K562 (cell line): Measurements from ENCODE around the gene HEXIM2. TPM values are rescaled to one million over a fixed set of nuclear protein-coding genes. Genes with fewer than 3 reads are reported as not detected.

Source experiments
- ATAC-seq: fragments of 200-7000 bp; cut with Tn5 transposase; 3 replicates; pipeline ENCODE4 v1.9.1; 2020; ENCODE audit warnings: moderate library complexity
- BruUV-seq: library from RNA; stranded (reverse); fragments of 400-500 nt; replicated peaks from 2 replicates; lab custom pipeline; 2021; lab: Mats Ljungman, UMichigan
- CTCF ChIA-PET: fragments of 300-600 bp; formaldehyde crosslinking; extraction: SDS; loops from one replicate; lab custom pipeline; 2021; ENCODE audit warnings: low intra/inter-chr PET ratio; lab: Yijun Ruan, JAX
- POLR2A ChIA-PET: fragments of 300-600, 350-650 bp; sonication (Branson Sonifier 250); formaldehyde crosslinking; extraction: SDS; loops from one replicate; lab custom pipeline; 2021; ENCODE audit warnings: antibody characterized with exemption, inconsistent platforms; lab: Yijun Ruan, JAX
- DNase-seq, 4 experiments: peaks; one replicate each; pipeline versions ENCODE4 v3.0.0 to v3.0.0-alpha.2; 2011 to 2018; ENCODE audit warnings: low spot score in 3 of 4, mixed read lengths in 3 of 4; ENCODE audit errors: extremely low read depth in 1 of 4
- FAIRE-seq: peaks from 2 replicates; lab custom pipeline; 2011; peaks lifted over from hg19 to GRCh38; lab: Jason Lieb, UNC
- H2AFZ ChIP-seq: 2 replicates; pipeline ENCODE4 v1.6.0; 2011; ENCODE audit warnings: low read depth, low read length, control low read depth, inconsistent platforms
- H3K27ac ChIP-seq: fragments of 200-600 bp; 3 replicates; pipeline ENCODE4 v1.8.0; 2011; ENCODE audit warnings: low read depth, mild to moderate bottlenecking, control low read depth, inconsistent platforms, low read length, moderate library complexity, mixed read lengths; ENCODE audit errors: extremely low read depth
- H3K27me3 ChIP-seq, 2 experiments: fragments of 300-600 bp in 1 of 2; 2 replicates in 1 of 2; 3 replicates in 1 of 2; pipeline versions ENCODE4 v1.6.0 to v1.8.0; 2011; ENCODE audit warnings: inconsistent platforms in 2 of 2, low read length in 2 of 2, mild to moderate bottlenecking in 1 of 2, mixed read lengths in 1 of 2, moderate library complexity in 1 of 2; ENCODE audit not compliant: control insufficient read depth in 2 of 2, insufficient read depth in 2 of 2
- H3K36me3 ChIP-seq: fragments of 300-600 bp; 3 replicates; pipeline ENCODE4 v1.8.0; 2011; ENCODE audit warnings: mild to moderate bottlenecking, low read length, inconsistent platforms; ENCODE audit not compliant: control insufficient read depth, insufficient read depth
- H3K4me1 ChIP-seq, 2 experiments: fragments of 200-600 bp in 1 of 2; replicated peaks in 1 of 2; 2 replicates in 1 of 2; 3 replicates in 1 of 2; pipeline versions ENCODE4 v1.5.1 to v1.8.0; 2011; ENCODE audit warnings: inconsistent platforms in 2 of 2, low read length in 2 of 2, mild to moderate bottlenecking in 1 of 2, mixed read lengths in 1 of 2, moderate library complexity in 1 of 2; ENCODE audit not compliant: control insufficient read depth in 2 of 2, insufficient read depth in 2 of 2
- H3K4me2 ChIP-seq: 2 replicates; pipeline ENCODE4 v1.6.1; 2011; ENCODE audit warnings: low read length, control low read depth, inconsistent platforms, mixed read lengths; ENCODE audit not compliant: insufficient read depth
- H3K4me3 ChIP-seq: fragments of 200-600 bp; sonication (generic), shearing (Covaris generic); 2 replicates; pipeline ENCODE4 v1.5.1; 2016; ENCODE audit warnings: control low read depth, inconsistent platforms
- H3K79me2 ChIP-seq: fragments of 200-600 bp; 3 replicates; pipeline ENCODE4 v1.8.0; 2011; ENCODE audit warnings: low read length, inconsistent platforms; ENCODE audit not compliant: control insufficient read depth, insufficient read depth
- H3K9ac ChIP-seq, 2 experiments: 2 replicates each; pipeline versions ENCODE4 v1.6.0 to v1.6.1; 2011; ENCODE audit warnings: low read depth in 2 of 2, low read length in 2 of 2, control low read depth in 1 of 2, inconsistent platforms in 1 of 2, mild to moderate bottlenecking in 1 of 2, mixed read lengths in 1 of 2; ENCODE audit not compliant: insufficient read depth in 1 of 2
- H3K9me1 ChIP-seq: one replicate; pipeline ENCODE4 v1.6.0; 2011; ENCODE audit warnings: inconsistent platforms, mild to moderate bottlenecking, low read length, moderate library complexity; ENCODE audit not compliant: control insufficient read depth, insufficient read depth
- H3K9me3 ChIP-seq: replicated peaks from 2 replicates; pipeline ENCODE4 v1.5.1; 2011; ENCODE audit warnings: low read depth, low read length, inconsistent platforms; ENCODE audit not compliant: control insufficient read depth, insufficient read depth
- H4K20me1 ChIP-seq: replicated peaks from 2 replicates; pipeline ENCODE4 v1.6.1; 2011; ENCODE audit warnings: low read length, inconsistent platforms, mixed read lengths; ENCODE audit not compliant: control insufficient read depth, insufficient read depth
- ARHGAP35 ChIP-seq: fragments of 450-650 bp; IDR thresholded peaks from 2 replicates; pipeline ENCODE4 v1.6.1; 2018; ENCODE audit not compliant: partially characterized antibody
- CC2D1A ChIP-seq: fragments of 450-650 bp; IDR thresholded peaks from 2 replicates; pipeline ENCODE4 v1.6.1; 2017; ENCODE audit warnings: mild to moderate bottlenecking
- NCOA6 ChIP-seq: fragments of 450-650 bp; IDR thresholded peaks from 2 replicates; pipeline ENCODE4 v1.6.1; 2017; ENCODE audit warnings: mild to moderate bottlenecking
- NFATC3 ChIP-seq: fragments of 450-650 bp; IDR thresholded peaks from 2 replicates; pipeline ENCODE4 v1.6.1; 2017; ENCODE audit warnings: mild to moderate bottlenecking
- PPARD ChIP-seq: fragments of 250-450 bp; sonication (Bioruptor Pico); IDR thresholded peaks from 2 replicates; pipeline ENCODE4 v1.8.0; 2022; ENCODE audit warnings: inconsistent platforms, mild to moderate bottlenecking, moderate library complexity
- RBM39 ChIP-seq: fragments of 200-400 bp; formaldehyde crosslinking; optimal IDR thresholded peaks from 2 replicates; pipeline ENCODE3; 2018; ENCODE audit warnings: low read depth, low read length
- SMARCC2 ChIP-seq: fragments of 450-650 bp; IDR thresholded peaks from 2 replicates; pipeline ENCODE4 v1.6.1; 2017; ENCODE audit warnings: antibody characterized with exemption, moderate library complexity, mild to moderate bottlenecking, low read depth
- SUPT5H ChIP-seq: fragments of 450-650 bp; IDR thresholded peaks from 2 replicates; pipeline ENCODE4 v1.6.1; 2016
- ZBTB1 ChIP-seq: sonication (generic); formaldehyde crosslinking; IDR thresholded peaks from 2 replicates; pipeline ENCODE4 v1.8.1; 2023; ENCODE audit warnings: missing genetic modification reagents, low read depth, mild to moderate bottlenecking, borderline replicate concordance
- ZNF717 ChIP-seq: fragments of 250-450 bp; sonication (Bioruptor Pico); IDR thresholded peaks from 2 replicates; pipeline ENCODE4 v1.5.0; 2021
- WGBS: fragments of 100-300 bp; shearing (Covaris generic); methylation state at CpG from one replicate; pipeline ENCODE4 v1.1.6; 2016; ENCODE audit warnings: low coverage, mixed read lengths; ENCODE audit not compliant: insufficient coverage; ENCODE audit errors: missing lambda C conversion rate; 5-methylcytosine and 5-hydroxymethylcytosine counted together
- in situ Hi-C: fragments of 300-500 bp; cut with MboI; formaldehyde crosslinking; loops from 4 replicates; pipeline ENCODE4 v1.15.0; 2018; ENCODE audit warnings: inconsistent platforms, mixed read lengths
- intact Hi-C: fragments of 100-400 bp; cut with micrococcal nuclease; formaldehyde crosslinking; loops from 2 replicates; pipeline ENCODE4 v1.14.2; 2022
- polyA plus RNA-seq, 8 experiments: library from polyadenylated mRNA; depleted of rRNA in 4 of 8; stranded (reverse) in 5 of 8; unstranded in 3 of 8; fragments of >200 nt; fragmentation: Nextera tagmentation in 2 of 8; fragmentation: Illumina TruSeq in 1 of 8; extraction: Ambion mirVana in 2 of 8; extraction: Trizol in 1 of 8; gene quantifications; 2 replicates each; pipeline versions ENCODE4 v1.2.1 to v1.2.3, GENCODE V29; 2011 to 2014; ENCODE audit warnings: inconsistent platforms in 1 of 8, missing spikeins in 1 of 8
- total RNA-seq, 7 experiments: library from RNA; depleted of rRNA in 6 of 7; stranded (reverse); fragments of >200 nt in 6 of 7; fragmentation: Illumina TruSeq in 2 of 7; extraction: Trizol in 2 of 7; gene quantifications; 2 replicates each; pipeline versions ENCODE4 v1.2.1 to v1.2.3, GENCODE V29; 2011 to 2021; ENCODE audit warnings: low replicate concordance in 1 of 7
- TF ChIP-seq, protein P1 (sequence below): fragments of 450-650 bp; IDR thresholded peaks from 2 replicates; pipeline ENCODE4 v1.6.1; 2017; ENCODE audit warnings: antibody characterized with exemption
- TF ChIP-seq, protein P2 (sequence below), 2 experiments: fragments of 450-650 bp; conservative IDR thresholded peaks; 2 replicates each; pipeline ENCODE4 v1.6.1; 2017; ENCODE audit warnings: mild to moderate bottlenecking in 2 of 2, moderate library complexity in 2 of 2
- TF ChIP-seq, protein P3 (sequence below): fragments of 450-650 bp; IDR thresholded peaks from 2 replicates; pipeline ENCODE4 v1.6.1; 2014; ENCODE audit warnings: low read depth, mild to moderate bottlenecking, moderate library complexity, borderline replicate concordance

HEXIM2 gene
- total and polyA plus RNA-seq, 9 of the 15 experiments (the other 6 are each of a cell fraction or from before 2014, with no cell fraction given): 0.69 to 3.4 (median 1.1) TPM; not detected in 2

DNA sequence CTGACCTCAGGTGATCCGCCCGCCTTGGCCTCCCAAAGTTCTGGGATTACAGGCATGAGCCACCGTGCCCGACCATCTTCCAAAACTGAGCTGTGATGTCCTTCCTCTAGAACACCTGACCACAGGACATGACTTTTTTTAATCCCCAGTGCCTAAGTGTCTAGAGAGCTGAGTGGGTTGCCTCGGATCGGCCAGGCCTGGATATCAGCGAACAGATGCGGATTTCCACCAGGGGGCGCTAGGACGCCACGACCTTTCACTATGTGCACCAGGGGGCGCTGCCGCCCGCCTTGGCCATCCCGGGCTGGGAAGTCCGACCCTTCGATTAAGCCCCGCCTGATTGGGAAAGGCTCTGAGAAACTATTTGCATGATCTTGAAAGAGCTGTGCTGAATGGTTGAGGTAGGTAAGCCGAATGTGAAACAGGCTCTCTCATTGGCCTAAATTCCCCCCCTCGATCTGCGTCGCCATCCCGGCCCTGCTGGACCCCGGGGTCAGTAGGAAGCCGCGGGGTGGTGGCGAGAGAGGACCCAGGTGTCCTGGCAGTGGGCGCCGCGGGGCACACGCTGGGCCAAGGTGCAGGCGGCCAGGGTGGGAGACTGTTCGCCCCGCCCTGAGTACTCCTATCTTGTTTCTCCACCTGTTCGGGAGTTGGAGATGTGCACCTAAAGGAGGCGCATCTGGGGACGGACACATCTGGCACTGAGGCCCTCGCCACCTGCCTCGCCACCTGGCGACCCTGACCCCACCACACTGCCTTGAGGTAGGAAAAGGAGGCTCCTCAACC, 26.3 kb upstream of the HEXIM2 start, which contains the start of gene ACBD4:
Gene ACBD4 (plus strand): TSS at position 496 of the 786 bp plus-strand sequence. CDS start 458 bp downstream, outside the sequence.
- Histone ChIP-seq H3K9me3 (no peaks in the 10 kb centered on the region; the same call in 1 of the 2 replicates), H4K20me1 (no peaks in the 10 kb centered on the region; the same call in 1 of the 2 replicates), H3K4me1 (peaks cover 11 to 49% of the 10 kb centered on the region in 2 experiments), H3K79me2 (peaks cover 7% of the 10 kb centered on the region; the same call in 1 of the 3 replicates), H2AFZ (peak within 1 kb of the TSS; percentile 90), H3K9ac (peak within 1 kb of the TSS; percentile 59 to 88), H3K4me2 (peak within 1 kb of the TSS; percentile 82), H3K36me3 (no peaks in the 10 kb centered on the region), H3K9me1 (no peaks in the 10 kb centered on the region), H3K4me3 (peak within 1 kb of the TSS; percentile 52), H3K27me3 (no peaks in the 10 kb centered on the region), H3K27ac (peak within 1 kb of the TSS; percentile 74; the same call in 2 of the 3 replicates)
- ATAC-seq: peak; percentile 90
- POLR2A ChIA-PET: interaction anchor here (0.6 to 7.1 kb wide), 14 partner anchors 9 to 191 kb away, joined by 3 to 119 read pairs (median 4); partner anchors contain the start of genes HEXIM1 and HEXIM2
- in situ Hi-C loops (loop anchor here (5.0 kb wide), 1 partner anchor 62 kb away; no protein-coding TSS in a partner anchor), intact Hi-C loops (loop anchor here (1.0 to 5.0 kb wide), 3 partner anchors 13 to 252 kb away; partner anchors contain the start of gene HEXIM1)
- WGBS: 6% methylated on average over 36 of the region's 40 CpGs
- FAIRE-seq: peak; percentile 100
- no TSS peak for BruUV-seq
- DNase-seq: peak; percentile 81 to 98 (median 90)
- CTCF ChIA-PET: interaction anchor here (0.6 to 6.2 kb wide), 14 partner anchors 9 to 842 kb away, joined by 3 to 165 read pairs (median 5); partner anchors contain the start of genes HEXIM1 and HEXIM2
- TF ChIP-seq SUPT5H (0 out of 2 replicates have a peak, but pooled peaks have one; percentile 41), ZBTB1 (CRISPR knock-in tag) (no peak; the same call in 1 of the 2 replicates), ARHGAP35 (no peak), NFATC3 (no peak), NCOA6 (no peak), PPARD (CRISPR knock-in tag) (no peak), CC2D1A (peak; percentile 96), RBM39 (peak; percentile 59), SMARCC2 (peak; percentile 50; the same call in 1 of the 2 replicates), ZNF717 (no peak)
- TF ChIP-seq, protein P1, sequence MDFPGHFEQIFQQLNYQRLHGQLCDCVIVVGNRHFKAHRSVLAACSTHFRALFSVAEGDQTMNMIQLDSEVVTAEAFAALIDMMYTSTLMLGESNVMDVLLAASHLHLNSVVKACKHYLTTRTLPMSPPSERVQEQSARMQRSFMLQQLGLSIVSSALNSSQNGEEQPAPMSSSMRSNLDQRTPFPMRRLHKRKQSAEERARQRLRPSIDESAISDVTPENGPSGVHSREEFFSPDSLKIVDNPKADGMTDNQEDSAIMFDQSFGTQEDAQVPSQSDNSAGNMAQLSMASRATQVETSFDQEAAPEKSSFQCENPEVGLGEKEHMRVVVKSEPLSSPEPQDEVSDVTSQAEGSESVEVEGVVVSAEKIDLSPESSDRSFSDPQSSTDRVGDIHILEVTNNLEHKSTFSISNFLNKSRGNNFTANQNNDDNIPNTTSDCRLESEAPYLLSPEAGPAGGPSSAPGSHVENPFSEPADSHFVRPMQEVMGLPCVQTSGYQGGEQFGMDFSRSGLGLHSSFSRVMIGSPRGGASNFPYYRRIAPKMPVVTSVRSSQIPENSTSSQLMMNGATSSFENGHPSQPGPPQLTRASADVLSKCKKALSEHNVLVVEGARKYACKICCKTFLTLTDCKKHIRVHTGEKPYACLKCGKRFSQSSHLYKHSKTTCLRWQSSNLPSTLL: no peak
- TF ChIP-seq, protein P2, sequence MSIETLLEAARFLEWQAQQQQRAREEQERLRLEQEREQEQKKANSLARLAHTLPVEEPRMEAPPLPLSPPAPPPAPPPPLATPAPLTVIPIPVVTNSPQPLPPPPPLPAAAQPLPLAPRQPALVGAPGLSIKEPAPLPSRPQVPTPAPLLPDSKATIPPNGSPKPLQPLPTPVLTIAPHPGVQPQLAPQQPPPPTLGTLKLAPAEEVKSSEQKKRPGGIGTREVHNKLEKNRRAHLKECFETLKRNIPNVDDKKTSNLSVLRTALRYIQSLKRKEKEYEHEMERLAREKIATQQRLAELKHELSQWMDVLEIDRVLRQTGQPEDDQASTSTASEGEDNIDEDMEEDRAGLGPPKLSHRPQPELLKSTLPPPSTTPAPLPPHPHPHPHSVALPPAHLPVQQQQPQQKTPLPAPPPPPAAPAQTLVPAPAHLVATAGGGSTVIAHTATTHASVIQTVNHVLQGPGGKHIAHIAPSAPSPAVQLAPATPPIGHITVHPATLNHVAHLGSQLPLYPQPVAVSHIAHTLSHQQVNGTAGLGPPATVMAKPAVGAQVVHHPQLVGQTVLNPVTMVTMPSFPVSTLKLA (conservative IDR thresholded peaks at IDR 0.05): peak in 1 of 2 experiments; percentile 52; a peak in 1 of 4 replicates
- TF ChIP-seq, protein P3, sequence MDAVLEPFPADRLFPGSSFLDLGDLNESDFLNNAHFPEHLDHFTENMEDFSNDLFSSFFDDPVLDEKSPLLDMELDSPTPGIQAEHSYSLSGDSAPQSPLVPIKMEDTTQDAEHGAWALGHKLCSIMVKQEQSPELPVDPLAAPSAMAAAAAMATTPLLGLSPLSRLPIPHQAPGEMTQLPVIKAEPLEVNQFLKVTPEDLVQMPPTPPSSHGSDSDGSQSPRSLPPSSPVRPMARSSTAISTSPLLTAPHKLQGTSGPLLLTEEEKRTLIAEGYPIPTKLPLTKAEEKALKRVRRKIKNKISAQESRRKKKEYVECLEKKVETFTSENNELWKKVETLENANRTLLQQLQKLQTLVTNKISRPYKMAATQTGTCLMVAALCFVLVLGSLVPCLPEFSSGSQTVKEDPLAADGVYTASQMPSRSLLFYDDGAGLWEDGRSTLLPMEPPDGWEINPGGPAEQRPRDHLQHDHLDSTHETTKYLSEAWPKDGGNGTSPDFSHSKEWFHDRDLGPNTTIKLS: no peak; the same call in 1 of the 2 replicates
